Measurements from ENCODE around the gene ZNF683. TPM values are rescaled to one million over a fixed set of nuclear protein-coding genes. Genes with fewer than 3 reads are reported as not detected.

Gene ZNF683
- total and polyA plus RNA-seq, 2 experiments from 2014 or later, result not detected

DNA sequence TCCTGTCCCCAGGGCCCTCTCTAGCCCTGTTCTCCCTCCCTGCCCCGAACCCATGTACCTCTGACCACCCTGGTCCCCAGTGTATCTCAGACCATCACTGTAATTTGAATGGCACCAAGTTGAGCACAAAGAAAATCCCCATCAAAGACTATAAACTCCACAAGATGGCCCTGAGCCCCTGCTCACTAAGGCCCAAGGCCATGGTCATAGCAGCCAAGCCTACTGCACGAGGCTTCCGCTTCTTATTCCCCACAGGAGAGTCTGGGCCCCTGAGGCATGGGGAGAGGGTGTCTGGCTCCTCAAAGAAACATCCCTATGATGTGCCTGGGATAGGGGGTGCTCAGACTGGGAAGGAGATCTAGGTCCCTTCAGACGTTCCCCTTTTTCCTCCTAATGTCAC, 4.5 kb downstream of the ZNF683 start:
- H3K4me1 ChIP-seq (ENCODE audit: insufficient read depth), result no peaks in the 10 kb centered on the region
- no peak overlapping the region for H3K4me2 ChIP-seq
- H2AFZ ChIP-seq, result no peak overlapping the region
- H3K4me3 ChIP-seq, result no peak overlapping the region
- ATAC-seq (no peak), DNase-seq (ENCODE audit: low spot score) (no peak)
- Mint-ChIP-seq H3K4me1 (peaks cover 9% of the 10 kb centered on the region; the same call in 2 of the 3 replicates), H3K27ac (no peak overlapping the region), H3K4me3 (no peak overlapping the region), H3K27me3 (ENCODE audit: insufficient read depth, low read depth, poor library complexity) (peaks cover 16% of the 10 kb centered on the region), H3K36me3 (ENCODE audit: low read depth) (no peaks in the 10 kb centered on the region), H3K9me3 (no peaks in the 10 kb centered on the region)
- TF ChIP-seq, protein P1, sequence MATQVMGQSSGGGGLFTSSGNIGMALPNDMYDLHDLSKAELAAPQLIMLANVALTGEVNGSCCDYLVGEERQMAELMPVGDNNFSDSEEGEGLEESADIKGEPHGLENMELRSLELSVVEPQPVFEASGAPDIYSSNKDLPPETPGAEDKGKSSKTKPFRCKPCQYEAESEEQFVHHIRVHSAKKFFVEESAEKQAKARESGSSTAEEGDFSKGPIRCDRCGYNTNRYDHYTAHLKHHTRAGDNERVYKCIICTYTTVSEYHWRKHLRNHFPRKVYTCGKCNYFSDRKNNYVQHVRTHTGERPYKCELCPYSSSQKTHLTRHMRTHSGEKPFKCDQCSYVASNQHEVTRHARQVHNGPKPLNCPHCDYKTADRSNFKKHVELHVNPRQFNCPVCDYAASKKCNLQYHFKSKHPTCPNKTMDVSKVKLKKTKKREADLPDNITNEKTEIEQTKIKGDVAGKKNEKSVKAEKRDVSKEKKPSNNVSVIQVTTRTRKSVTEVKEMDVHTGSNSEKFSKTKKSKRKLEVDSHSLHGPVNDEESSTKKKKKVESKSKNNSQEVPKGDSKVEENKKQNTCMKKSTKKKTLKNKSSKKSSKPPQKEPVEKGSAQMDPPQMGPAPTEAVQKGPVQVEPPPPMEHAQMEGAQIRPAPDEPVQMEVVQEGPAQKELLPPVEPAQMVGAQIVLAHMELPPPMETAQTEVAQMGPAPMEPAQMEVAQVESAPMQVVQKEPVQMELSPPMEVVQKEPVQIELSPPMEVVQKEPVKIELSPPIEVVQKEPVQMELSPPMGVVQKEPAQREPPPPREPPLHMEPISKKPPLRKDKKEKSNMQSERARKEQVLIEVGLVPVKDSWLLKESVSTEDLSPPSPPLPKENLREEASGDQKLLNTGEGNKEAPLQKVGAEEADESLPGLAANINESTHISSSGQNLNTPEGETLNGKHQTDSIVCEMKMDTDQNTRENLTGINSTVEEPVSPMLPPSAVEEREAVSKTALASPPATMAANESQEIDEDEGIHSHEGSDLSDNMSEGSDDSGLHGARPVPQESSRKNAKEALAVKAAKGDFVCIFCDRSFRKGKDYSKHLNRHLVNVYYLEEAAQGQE (IDR thresholded peaks at IDR 0.05; ENCODE audit: unreplicated experiment), result no peak
- TF ChIP-seq ZNF331 (CRISPR knock-in tag; IDR thresholded peaks at IDR 0.05; ENCODE audit: low read depth) (no peak), STAT1 (IDR thresholded peaks at IDR 0.05; ENCODE audit: unreplicated experiment) (no peak), ZNF114 (CRISPR knock-in tag; IDR thresholded peaks at IDR 0.05) (no peak), JUNB (IDR thresholded peaks at IDR 0.05; ENCODE audit: unreplicated experiment) (no peak), CREB1 (CRISPR knock-in tag; IDR thresholded peaks at IDR 0.05; ENCODE audit: low read depth) (no peak), NANOG (IDR thresholded peaks at IDR 0.05; ENCODE audit: borderline replicate concordance) (no peak)
- TF ChIP-seq, protein P2, sequence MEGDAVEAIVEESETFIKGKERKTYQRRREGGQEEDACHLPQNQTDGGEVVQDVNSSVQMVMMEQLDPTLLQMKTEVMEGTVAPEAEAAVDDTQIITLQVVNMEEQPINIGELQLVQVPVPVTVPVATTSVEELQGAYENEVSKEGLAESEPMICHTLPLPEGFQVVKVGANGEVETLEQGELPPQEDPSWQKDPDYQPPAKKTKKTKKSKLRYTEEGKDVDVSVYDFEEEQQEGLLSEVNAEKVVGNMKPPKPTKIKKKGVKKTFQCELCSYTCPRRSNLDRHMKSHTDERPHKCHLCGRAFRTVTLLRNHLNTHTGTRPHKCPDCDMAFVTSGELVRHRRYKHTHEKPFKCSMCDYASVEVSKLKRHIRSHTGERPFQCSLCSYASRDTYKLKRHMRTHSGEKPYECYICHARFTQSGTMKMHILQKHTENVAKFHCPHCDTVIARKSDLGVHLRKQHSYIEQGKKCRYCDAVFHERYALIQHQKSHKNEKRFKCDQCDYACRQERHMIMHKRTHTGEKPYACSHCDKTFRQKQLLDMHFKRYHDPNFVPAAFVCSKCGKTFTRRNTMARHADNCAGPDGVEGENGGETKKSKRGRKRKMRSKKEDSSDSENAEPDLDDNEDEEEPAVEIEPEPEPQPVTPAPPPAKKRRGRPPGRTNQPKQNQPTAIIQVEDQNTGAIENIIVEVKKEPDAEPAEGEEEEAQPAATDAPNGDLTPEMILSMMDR (conservative IDR thresholded peaks at IDR 0.05; ENCODE audit: low read depth in 2 of 2), result no peak
- 0 out of 2 replicates have a peak, but pooled peaks cover 10% of the 10 kb centered on the region for H3K27me3 ChIP-seq (ENCODE audit: insufficient read depth)
- no peaks in the 10 kb centered on the region for H3K9me2 ChIP-seq (ENCODE audit: insufficient read depth)
- H3K36me3 ChIP-seq (ENCODE audit: insufficient read depth), result no peaks in the 10 kb centered on the region
- 0 out of 2 replicates have a peak, but pooled peaks cover 6% of the 10 kb centered on the region for H3F3A ChIP-seq (replicated peaks; ENCODE audit: low read depth)
- H3K27ac ChIP-seq (ENCODE audit: low read depth), result no peak overlapping the region
- H4K20me1 ChIP-seq (replicated peaks; ENCODE audit: insufficient read depth), result no peaks in the 10 kb centered on the region
- H3K79me2 ChIP-seq (replicated peaks; ENCODE audit: insufficient read depth), result no peaks in the 10 kb centered on the region

DNA sequence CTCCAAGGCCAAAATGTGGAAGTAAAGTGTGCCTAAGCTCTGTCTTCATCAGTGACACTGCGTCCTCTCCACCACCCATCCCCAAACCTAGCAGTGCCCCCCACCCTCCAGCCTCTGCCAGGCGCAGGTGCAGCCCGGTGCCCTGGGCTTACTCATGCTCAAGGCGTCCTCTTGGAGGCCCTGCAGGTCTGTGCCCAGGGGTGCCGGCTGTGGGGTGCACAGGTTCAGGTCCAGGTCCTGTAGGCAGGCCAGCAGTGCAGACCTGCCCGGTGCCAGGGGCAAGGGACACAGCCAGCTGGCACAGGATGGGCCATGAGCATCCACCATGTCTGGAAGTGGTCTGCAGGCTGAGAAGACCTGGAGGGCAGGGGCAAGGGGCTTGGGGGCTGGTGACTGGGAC, 5.1 kb downstream of the ZNF683 start:
- Histone ChIP-seq H3K36me3 (ENCODE audit: insufficient read depth) (no peaks in the 10 kb centered on the region), H3K27ac (ENCODE audit: low read depth) (no peak overlapping the region), H3K4me1 (ENCODE audit: insufficient read depth) (no peaks in the 10 kb centered on the region), H3K4me2 (no peak overlapping the region), H4K20me1 (replicated peaks; ENCODE audit: insufficient read depth) (no peaks in the 10 kb centered on the region), H2AFZ (no peak overlapping the region), H3K27me3 (ENCODE audit: insufficient read depth) (0 out of 2 replicates have a peak, but pooled peaks cover 13% of the 10 kb centered on the region), H3K79me2 (replicated peaks; ENCODE audit: insufficient read depth) (no peaks in the 10 kb centered on the region), H3K4me3 (no peak overlapping the region), H3F3A (replicated peaks; ENCODE audit: low read depth) (0 out of 2 replicates have a peak, but pooled peaks cover 6% of the 10 kb centered on the region), H3K9me2 (ENCODE audit: insufficient read depth) (no peaks in the 10 kb centered on the region)
- H3K36me3 Mint-ChIP-seq (ENCODE audit: low read depth), result no peaks in the 10 kb centered on the region
- H3K4me1 Mint-ChIP-seq, result peaks cover 9% of the 10 kb centered on the region; the same call in 2 of the 3 replicates
- DNase-seq (ENCODE audit: low spot score) (no peak), ATAC-seq (no peak)
- H3K27ac Mint-ChIP-seq, result no peak overlapping the region
- H3K27me3 Mint-ChIP-seq (ENCODE audit: insufficient read depth, low read depth, poor library complexity), result peaks cover 19% of the 10 kb centered on the region
- no peak overlapping the region for H3K4me3 Mint-ChIP-seq
- H3K9me3 Mint-ChIP-seq, result no peaks in the 10 kb centered on the region
- TF ChIP-seq, protein P2 (conservative IDR thresholded peaks at IDR 0.05; ENCODE audit: low read depth in 2 of 2), result no peak
